Adipocyte (in vitro differentiated cells): ENCODE data around the gene SAMD3.
"Not testable (repeated sequence)": the region's sequence is repeated elsewhere in the genome, so short reads cannot be mapped to it uniquely, and the experiment has no call there.

Experiments used
- DNase-seq: peaks from one replicate; pipeline ENCODE4 v3.0.0-alpha.2; 2015; ENCODE audit warnings: low read depth
- H3K27me3 ChIP-seq: replicated peaks from 2 replicates; pipeline ENCODE4 v1.7.0; 2013; ENCODE audit warnings: mild to moderate bottlenecking, low read length, moderate library complexity; ENCODE audit not compliant: control insufficient read depth, insufficient read depth
- H3K36me3 ChIP-seq: 2 replicates; pipeline ENCODE4 v1.7.0; 2013; ENCODE audit warnings: low read length, mild to moderate bottlenecking, moderate library complexity; ENCODE audit not compliant: control insufficient read depth, insufficient read depth, severe bottlenecking
- H3K4me1 ChIP-seq: 2 replicates; pipeline ENCODE4 v1.7.0; 2013; ENCODE audit warnings: mild to moderate bottlenecking, low read length, moderate library complexity; ENCODE audit not compliant: control insufficient read depth, insufficient read depth
- H3K4me3 ChIP-seq: 2 replicates; pipeline ENCODE4 v1.7.0; 2013; ENCODE audit warnings: mild to moderate bottlenecking, low read length, moderate library complexity
- H3K9ac ChIP-seq: 2 replicates; pipeline ENCODE4 v1.7.0; 2013; ENCODE audit warnings: mild to moderate bottlenecking, low read length, moderate library complexity
- H3K9me3 ChIP-seq: 2 replicates; pipeline ENCODE4 v1.7.0; 2013; ENCODE audit warnings: mild to moderate bottlenecking, low read length, moderate library complexity; ENCODE audit not compliant: control insufficient read depth

The SAMD3 gene

DNA sequence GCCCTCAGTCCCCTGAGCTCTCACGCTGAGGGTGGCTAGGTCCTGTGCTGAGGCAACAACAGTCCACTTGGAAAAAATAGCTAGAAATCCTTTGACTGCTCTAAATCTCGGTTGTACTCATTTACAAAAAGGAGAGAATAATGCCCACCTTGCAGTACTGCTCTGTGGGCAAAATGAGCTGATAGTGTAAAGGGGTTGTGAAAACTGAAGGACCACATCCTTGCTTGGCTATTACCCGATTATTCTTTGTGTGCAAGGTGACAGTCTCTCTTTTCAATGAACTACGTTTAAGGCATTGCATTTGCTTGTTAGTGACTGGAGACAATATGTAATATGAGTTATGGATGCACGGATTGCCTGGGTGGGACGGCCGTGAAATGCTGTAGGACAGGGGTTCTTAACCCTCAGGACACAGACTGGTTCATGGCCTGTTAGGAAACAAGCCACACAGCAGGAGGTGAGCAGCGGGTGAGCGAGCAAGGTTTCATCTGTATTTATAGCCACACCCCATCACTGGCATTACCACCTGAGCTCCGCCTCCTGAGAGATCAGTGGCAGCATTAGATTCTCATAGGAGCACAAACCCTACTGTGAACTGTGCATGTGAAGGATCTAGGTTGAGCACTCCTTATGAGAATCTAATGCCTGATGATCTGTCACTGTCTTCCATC is 14.6 kb downstream of the SAMD3 start:
- DNase-seq, result no peak
- H3K9me3 ChIP-seq, result no peaks in the 10 kb centered on the region
- H3K4me3 ChIP-seq, result no peak overlapping the region
- H3K9ac ChIP-seq, result no peak overlapping the region
- H3K36me3 ChIP-seq, result no peaks in the 10 kb centered on the region
- H3K4me1 ChIP-seq, result no peaks in the 10 kb centered on the region
- no peaks in the 10 kb centered on the region for H3K27me3 ChIP-seq

DNA sequence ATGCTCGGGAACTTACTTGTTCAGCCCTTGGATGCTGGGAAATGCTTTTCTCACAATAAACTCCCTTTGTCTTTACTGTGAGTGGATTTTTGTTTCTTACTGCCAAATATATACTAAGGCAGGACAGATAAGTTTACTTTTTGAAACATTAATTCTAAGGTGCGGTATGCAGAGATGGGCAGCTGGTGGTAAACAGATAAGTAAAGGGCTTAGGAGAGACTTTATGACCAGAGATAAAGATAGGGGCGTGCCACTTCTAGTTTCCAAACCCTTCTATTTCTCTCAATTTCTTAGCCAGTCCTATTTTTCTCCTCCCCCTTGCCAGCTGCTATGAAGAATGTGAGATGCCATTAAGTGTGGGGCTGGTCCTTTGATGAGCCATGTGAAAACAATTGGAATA is 16.3 kb downstream of the SAMD3 start:
- Histone ChIP-seq H3K9ac (no peak overlapping the region), H3K36me3 (no peaks in the 10 kb centered on the region), H3K4me1 (no peaks in the 10 kb centered on the region), H3K9me3 (no peaks in the 10 kb centered on the region), H3K4me3 (no peak overlapping the region), H3K27me3 (no peaks in the 10 kb centered on the region)
- no peak for DNase-seq

GRCh38 chr6:130204322-130204721 is 18.4 kb downstream of the SAMD3 start:
- Histone ChIP-seq H3K36me3 (no peaks in the 10 kb centered on the region), H3K4me1 (no peaks in the 10 kb centered on the region), H3K9ac (no peak overlapping the region), H3K27me3 (no peaks in the 10 kb centered on the region), H3K4me3 (no peak overlapping the region), H3K9me3 (no peaks in the 10 kb centered on the region)
- no peak for DNase-seq

- H3K9me3 ChIP-seq, result no peaks in the 10 kb centered on the region
- no peaks in the 10 kb centered on the region for H3K4me1 ChIP-seq
- no peak overlapping the region for H3K4me3 ChIP-seq
- no peaks in the 10 kb centered on the region for H3K36me3 ChIP-seq
- no peaks in the 10 kb centered on the region for H3K27me3 ChIP-seq
- DNase-seq, result no peak
- H3K9ac ChIP-seq, result no peak overlapping the region
These were observed 19.4 kb downstream of the SAMD3 start for GRCh38 chr6:130203370-130203769.

DNA sequence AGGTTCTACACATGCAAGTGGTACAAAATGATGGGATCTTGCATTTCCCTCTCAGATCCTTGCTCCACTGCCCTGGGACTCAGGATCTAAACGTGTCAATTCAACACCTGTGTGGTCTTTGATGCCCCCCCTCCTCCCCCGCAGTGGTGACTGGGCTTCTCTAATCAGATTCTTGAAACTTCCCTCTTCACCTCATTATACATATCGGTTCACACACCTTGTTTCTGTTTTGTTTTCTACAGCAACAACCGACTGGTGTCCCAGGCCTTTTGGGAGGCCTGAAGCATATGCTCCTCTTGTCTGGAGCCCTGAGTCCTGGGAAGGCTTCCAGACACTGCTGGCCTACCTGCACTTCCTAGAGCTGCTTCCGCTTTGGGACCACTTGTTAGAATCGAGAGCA is 20.0 kb downstream of the SAMD3 start:
- Histone ChIP-seq H3K27me3 (no peaks in the 10 kb centered on the region), H3K4me1 (no peaks in the 10 kb centered on the region), H3K9ac (no peak overlapping the region), H3K4me3 (no peak overlapping the region), H3K36me3 (no peaks in the 10 kb centered on the region), H3K9me3 (no peaks in the 10 kb centered on the region)
- no peak for DNase-seq

GRCh38 chr6:130200020-130200419 is 22.7 kb downstream of the SAMD3 start:
- Histone ChIP-seq H3K9ac (no peak overlapping the region), H3K4me1 (no peaks in the 10 kb centered on the region), H3K27me3 (no peaks in the 10 kb centered on the region), H3K36me3 (no peaks in the 10 kb centered on the region), H3K4me3 (no peak overlapping the region), H3K9me3 (no peaks in the 10 kb centered on the region)
- no peak for DNase-seq

GRCh38 chr6:130198483-130199035 is 24.2 kb downstream of the SAMD3 start:
- Histone ChIP-seq H3K27me3 (no peaks in the 10 kb centered on the region), H3K4me1 (no peaks in the 10 kb centered on the region), H3K4me3 (no peak overlapping the region), H3K9ac (no peak overlapping the region), H3K36me3 (no peaks in the 10 kb centered on the region), H3K9me3 (no peaks in the 10 kb centered on the region)
- no peak for DNase-seq

- not testable (repeated sequence) for H3K4me3 ChIP-seq, DNase-seq, H3K9me3 ChIP-seq, H3K27me3 ChIP-seq, H3K9ac ChIP-seq, H3K4me1 ChIP-seq, H3K36me3 ChIP-seq
These were observed 24.8 kb downstream of the SAMD3 start for GRCh38 chr6:130197816-130198482.

- H3K36me3 ChIP-seq, H3K9me3 ChIP-seq, H3K4me3 ChIP-seq, H3K4me1 ChIP-seq, DNase-seq, H3K27me3 ChIP-seq, H3K9ac ChIP-seq: not testable (repeated sequence)
These were observed 28.3 kb downstream of the SAMD3 start for GRCh38 chr6:130194434-130194833.

GRCh38 chr6:130190701-130191690 is 31.8 kb downstream of the SAMD3 start:
- DNase-seq, result no peak
- H3K36me3 ChIP-seq, result no peaks in the 10 kb centered on the region

More at GRCh38 chr6:130190701-130191690, 31.8 kb downstream of the SAMD3 start:
- no peak overlapping the region for H3K9ac ChIP-seq
- H3K4me1 ChIP-seq, result no peaks in the 10 kb centered on the region
- no peaks in the 10 kb centered on the region for H3K9me3 ChIP-seq
- no peaks in the 10 kb centered on the region for H3K27me3 ChIP-seq
- H3K4me3 ChIP-seq, result no peak overlapping the region
